AG04450 (cell line): ENCODE results near the gene AOAH. TPM values are rescaled to one million over a fixed set of nuclear protein-coding genes. Genes with fewer than 3 reads are reported as not detected.
"Not testable (repeated sequence)": the region's sequence is repeated elsewhere in the genome, so short reads cannot be mapped to it uniquely, and the experiment has no call there.

Experiments used
- CTCF ChIA-PET: fragments of 300-600, 350-600 bp; formaldehyde crosslinking; extraction: SDS; loops from one replicate; lab custom pipeline; 2022; ENCODE audit warnings: antibody characterized with exemption, inconsistent platforms; lab: Charles Lee
- POLR2A ChIA-PET: fragments of 350-600 bp; formaldehyde crosslinking; extraction: SDS; loops from one replicate; lab custom pipeline; 2021; ENCODE audit warnings: antibody characterized with exemption, inconsistent platforms; lab: Yijun Ruan, JAX
- DNase-seq: peaks from one replicate; pipeline ENCODE4 v3.0.0-alpha.2; 2011; ENCODE audit warnings: low read depth, low spot score
- H3K27ac ChIP-seq: one replicate; pipeline ENCODE4 v1.5.1; 2012; ENCODE audit warnings: low read depth, low read length, control low read depth
- H3K27me3 ChIP-seq: one replicate; pipeline ENCODE4 v1.6.0; 2012; ENCODE audit warnings: low read length; ENCODE audit not compliant: control insufficient read depth, insufficient read depth
- H3K4me3 ChIP-seq: 2 replicates; pipeline ENCODE4 v1.5.1; 2011; ENCODE audit warnings: mild to moderate bottlenecking, low read depth, low read length, control low read depth
- H3K9me3 ChIP-seq: 2 replicates; pipeline ENCODE4 v1.5.1; 2012; ENCODE audit warnings: low read length; ENCODE audit not compliant: control insufficient read depth, insufficient read depth
- CTCF ChIP-seq: IDR thresholded peaks from 2 replicates; pipeline ENCODE4 v1.5.1; 2011; ENCODE audit warnings: low read depth, low read length, control low read depth, inconsistent platforms
- polyA plus RNA-seq: library from polyadenylated mRNA; depleted of rRNA; stranded (reverse); fragments of >200 nt; gene quantifications from 2 replicates; pipeline ENCODE4 v1.2.3, GENCODE V29; 2011

Gene AOAH
- polyA plus RNA-seq, 1 experiment = not detected

- no peak for TF ChIP-seq CTCF
- ChIA-PET POLR2A (no interaction called here), CTCF (interaction anchor here (1.4 to 1.5 kb wide), 3 partner anchors 10 to 173 kb away, joined by 4 to 12 read pairs (median 5); no protein-coding TSS in a partner anchor)
- DNase-seq = no peak
- Histone ChIP-seq H3K9me3 (no peaks in the 10 kb centered on the region), H3K4me3 (no peak overlapping the region), H3K27me3 (peaks cover 2% of the 10 kb centered on the region), H3K27ac (no peak overlapping the region)
Measured at GRCh38 chr7:36497775-36498174, 226.5 kb downstream of the AOAH start.

DNA sequence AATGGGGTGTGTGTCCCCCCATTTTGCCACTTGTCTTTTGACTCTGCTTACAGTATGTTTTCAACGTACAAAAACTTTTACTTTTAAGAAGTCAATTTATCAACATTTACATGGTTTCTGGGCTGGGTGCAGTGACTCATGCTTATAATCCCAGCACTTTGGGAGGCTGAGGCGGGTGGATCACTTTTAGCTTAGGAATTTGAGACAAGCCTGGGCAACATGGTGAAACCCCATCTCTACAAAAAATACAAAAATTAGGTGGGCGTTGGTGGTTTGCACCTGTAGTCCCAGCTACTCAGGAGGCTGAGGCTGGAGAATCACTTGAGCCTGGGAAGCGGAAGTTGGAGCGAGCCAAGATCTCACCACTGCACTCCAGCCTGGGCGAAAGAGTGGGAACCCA is 227.1 kb downstream of the AOAH start:
- H3K27ac ChIP-seq, H3K4me3 ChIP-seq, DNase-seq, H3K9me3 ChIP-seq, H3K27me3 ChIP-seq, POLR2A ChIA-PET: not testable (repeated sequence)
- CTCF ChIA-PET = interaction anchor here (1.5 kb wide), 1 partner anchor 10 kb away, joined by 12 read pairs; no protein-coding TSS in a partner anchor

DNA sequence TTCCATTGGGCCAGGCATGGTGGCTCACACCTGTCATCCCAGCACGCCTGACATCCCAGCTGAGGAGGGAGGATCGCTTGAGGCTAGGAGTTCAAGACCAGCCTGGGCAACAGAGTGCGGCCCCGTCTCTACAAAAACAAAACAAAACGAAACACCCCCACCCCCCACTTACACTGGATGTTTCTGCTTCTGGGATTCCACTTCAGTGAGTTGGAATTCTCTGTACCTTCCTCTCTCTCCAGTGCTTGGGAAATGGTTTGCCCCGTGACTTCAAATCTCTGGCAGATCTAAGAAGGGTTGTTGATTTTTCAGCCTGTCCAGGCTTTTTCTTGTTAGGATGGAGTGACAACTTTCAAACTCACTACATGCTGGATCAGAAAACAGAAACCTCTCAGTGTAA is 227.7 kb downstream of the AOAH start:
- H3K9me3 ChIP-seq = no peaks in the 10 kb centered on the region
- ChIA-PET CTCF (interaction anchor here (1.5 kb wide), 1 partner anchor 9 kb away, joined by 12 read pairs; no protein-coding TSS in a partner anchor), POLR2A (no interaction called here)
- no peak for TF ChIP-seq CTCF
- peaks cover 6% of the 10 kb centered on the region for H3K27me3 ChIP-seq
- DNase-seq = no peak
- no peak overlapping the region for H3K4me3 ChIP-seq
- H3K27ac ChIP-seq = no peak overlapping the region

- no peak for TF ChIP-seq CTCF
- no peak for DNase-seq
- CTCF ChIA-PET = interaction anchor here (1.1 to 8.4 kb wide), 3 partner anchors 51 to 476 kb away, joined by 3 to 282 read pairs (median 4); no protein-coding TSS in a partner anchor
- Histone ChIP-seq H3K27me3 (peaks cover 3% of the 10 kb centered on the region), H3K4me3 (no peak overlapping the region), H3K27ac (no peak overlapping the region), H3K9me3 (no peaks in the 10 kb centered on the region)
- POLR2A ChIA-PET = no interaction called here
Measured at GRCh38 chr7:36491317-36491716, 233.0 kb downstream of the AOAH start.

- Histone ChIP-seq H3K27me3 (peaks cover 7% of the 10 kb centered on the region), H3K4me3 (no peak overlapping the region), H3K9me3 (no peaks in the 10 kb centered on the region), H3K27ac (no peak overlapping the region)
- no peak for DNase-seq
- ChIA-PET POLR2A (no interaction called here), CTCF (interaction anchor here (1.1 to 8.4 kb wide), 5 partner anchors 17 to 692 kb away, joined by 3 to 282 read pairs (median 4); no protein-coding TSS in a partner anchor)
- no peak for TF ChIP-seq CTCF
Measured at GRCh38 chr7:36490419-36490830, 233.9 kb downstream of the AOAH start.

DNA sequence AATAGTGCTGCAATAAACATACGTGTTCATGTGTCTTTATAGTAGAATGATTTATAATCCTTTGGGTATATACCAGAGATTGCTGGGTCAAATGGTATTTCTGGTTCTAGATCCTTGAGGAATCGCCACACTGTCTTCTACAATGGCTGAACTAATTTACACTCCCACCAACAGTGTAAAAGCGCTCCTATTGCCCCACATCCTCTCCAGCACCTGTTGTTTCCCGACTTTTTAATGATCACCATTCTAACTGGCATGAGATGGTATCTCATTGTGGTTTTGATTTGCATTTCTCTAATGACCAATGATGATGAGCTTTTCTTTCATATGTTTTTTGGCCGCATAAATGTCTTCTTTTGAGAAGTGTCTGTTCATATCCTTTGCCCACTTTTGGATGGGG is 235.6 kb downstream of the AOAH start:
- not testable (repeated sequence) for H3K4me3 ChIP-seq
- CTCF ChIA-PET = interaction anchor here (1.3 to 8.4 kb wide), 4 partner anchors 39 to 710 kb away, joined by 6 to 282 read pairs (median 10); no protein-coding TSS in a partner anchor

More for the DNA sequence above, 235.6 kb downstream of the AOAH start:
- H3K9me3 ChIP-seq, H3K27me3 ChIP-seq, H3K27ac ChIP-seq, DNase-seq, POLR2A ChIA-PET: not testable (repeated sequence)
